ENCODE results near the gene EPS15.
"Not testable (repeated sequence)": the region's sequence is repeated elsewhere in the genome, so short reads cannot be mapped to it uniquely, and the experiment has no call there.

The EPS15 gene

GRCh38 chr1:51519048-51519864 is at the start of gene EPS15:
TSS of gene EPS15 (minus strand) at chr1:51519266. CDS start at chr1:51519231, 35 bp downstream.
- DNase-seq = peak; percentile 39

- no peak for DNase-seq
Measured at GRCh38 chr1:51568231-51568935, 49.3 kb upstream of the EPS15 start.

- no peak for DNase-seq
Measured at GRCh38 chr1:51567653-51568052, 48.6 kb upstream of the EPS15 start.

GRCh38 chr1:51566260-51566659 is 47.2 kb upstream of the EPS15 start:
- DNase-seq = no peak

GRCh38 chr1:51565009-51565408 is 45.9 kb upstream of the EPS15 start:
- no peak for DNase-seq

GRCh38 chr1:51564124-51564523 is 45.1 kb upstream of the EPS15 start:
- DNase-seq = no peak

GRCh38 chr1:51561702-51562101 is 42.6 kb upstream of the EPS15 start:
- no peak for DNase-seq

- DNase-seq = not testable (repeated sequence)
Measured at GRCh38 chr1:51560895-51561294, 41.8 kb upstream of the EPS15 start.

- no peak for DNase-seq
Measured at GRCh38 chr1:51560034-51560433, 41.0 kb upstream of the EPS15 start.

GRCh38 chr1:51559501-51559900 is 40.4 kb upstream of the EPS15 start:
- DNase-seq = no peak

- DNase-seq = no peak
Measured at GRCh38 chr1:51559064-51559500, 40.0 kb upstream of the EPS15 start.

GRCh38 chr1:51558375-51558924 is 39.4 kb upstream of the EPS15 start:
- no peak for DNase-seq

GRCh38 chr1:51557168-51557567 is 38.1 kb upstream of the EPS15 start:
- DNase-seq = no peak

GRCh38 chr1:51555866-51556619 is 37.0 kb upstream of the EPS15 start:
- DNase-seq = no peak

GRCh38 chr1:51553911-51554310 is 34.8 kb upstream of the EPS15 start:
- DNase-seq = no peak

- DNase-seq = no peak
Measured at GRCh38 chr1:51552929-51553807, 34.1 kb upstream of the EPS15 start.

- no peak for DNase-seq
Measured at GRCh38 chr1:51551848-51552296, 32.8 kb upstream of the EPS15 start.

- DNase-seq = no peak
Measured at GRCh38 chr1:51551081-51551480, 32.0 kb upstream of the EPS15 start.

GRCh38 chr1:51549901-51550300 is 30.8 kb upstream of the EPS15 start:
- no peak for DNase-seq

- no peak for DNase-seq
Measured at GRCh38 chr1:51549016-51549619, 30.1 kb upstream of the EPS15 start.

GRCh38 chr1:51543858-51544257 is 24.8 kb upstream of the EPS15 start:
- no peak for DNase-seq

All from NCI-H526 treated with DMSO at 0.1 percent for 48 hours (cell line).